NCI-H510A treated with DMSO at 0.1 percent for 48 hours (cell line): ENCODE measurements around the gene DCAF12.
"Not testable (repeated sequence)": the region's sequence is repeated elsewhere in the genome, so short reads cannot be mapped to it uniquely, and the experiment has no call there.

Experiments
- DNase-seq: peaks from one replicate; lab custom pipeline; 2025; lab: John Stamatoyannopoulos, UW

The DCAF12 gene

GRCh38 chr9:34126207-34127034 is at the start of gene DCAF12:
TSS of gene DCAF12 (minus strand) at chr9:34126698. CDS start at chr9:34126431, 267 bp downstream.
- peak; percentile 82 for DNase-seq

- DNase-seq: peak; percentile 2
Measured at GRCh38 chr9:34176089-34176488, 49.6 kb upstream of the DCAF12 start.

GRCh38 chr9:34171753-34172535 is 45.4 kb upstream of the DCAF12 start:
- DNase-seq: no peak

GRCh38 chr9:34170237-34170991 is 43.9 kb upstream of the DCAF12 start:
- DNase-seq: no peak

GRCh38 chr9:34169125-34169524 is 42.6 kb upstream of the DCAF12 start:
- no peak for DNase-seq

GRCh38 chr9:34163434-34163833 is 36.9 kb upstream of the DCAF12 start:
- no peak for DNase-seq

GRCh38 chr9:34158362-34158869 is 31.9 kb upstream of the DCAF12 start:
- DNase-seq: peak; percentile 82

- DNase-seq: no peak
Measured at GRCh38 chr9:34157898-34158297, 31.4 kb upstream of the DCAF12 start.

GRCh38 chr9:34157318-34157717 is 30.8 kb upstream of the DCAF12 start:
- no peak for DNase-seq

GRCh38 chr9:34154057-34154456 is 27.6 kb upstream of the DCAF12 start:
- no peak for DNase-seq

GRCh38 chr9:34151398-34151797 is 24.9 kb upstream of the DCAF12 start:
- no peak for DNase-seq

GRCh38 chr9:34145165-34145564 is 18.7 kb upstream of the DCAF12 start:
- no peak for DNase-seq

GRCh38 chr9:34143116-34143515 is 16.6 kb upstream of the DCAF12 start:
- DNase-seq: no peak

GRCh38 chr9:34140853-34141252 is 14.4 kb upstream of the DCAF12 start:
- no peak for DNase-seq

- no peak for DNase-seq
Measured at GRCh38 chr9:34139477-34140146, 13.1 kb upstream of the DCAF12 start.

- not testable (repeated sequence) for DNase-seq
Measured at GRCh38 chr9:34138644-34139043, 12.1 kb upstream of the DCAF12 start.

GRCh38 chr9:34134521-34134920 is 8.0 kb upstream of the DCAF12 start:
- DNase-seq: no peak

- DNase-seq: no peak
Measured at GRCh38 chr9:34133436-34133949, 7.0 kb upstream of the DCAF12 start.

- DNase-seq: no peak
Measured at GRCh38 chr9:34131571-34131970, 5.1 kb upstream of the DCAF12 start.

- no peak for DNase-seq
Measured at GRCh38 chr9:34127035-34127948, 794 bp upstream of the DCAF12 start.
